Measurements from ENCODE around the gene OPA1. TPM values are rescaled to one million over a fixed set of nuclear protein-coding genes. Genes with fewer than 3 reads are reported as not detected.

OPA1 gene
- total RNA-seq, 1 donor from 2014 or later: 84.9 TPM

DNA sequence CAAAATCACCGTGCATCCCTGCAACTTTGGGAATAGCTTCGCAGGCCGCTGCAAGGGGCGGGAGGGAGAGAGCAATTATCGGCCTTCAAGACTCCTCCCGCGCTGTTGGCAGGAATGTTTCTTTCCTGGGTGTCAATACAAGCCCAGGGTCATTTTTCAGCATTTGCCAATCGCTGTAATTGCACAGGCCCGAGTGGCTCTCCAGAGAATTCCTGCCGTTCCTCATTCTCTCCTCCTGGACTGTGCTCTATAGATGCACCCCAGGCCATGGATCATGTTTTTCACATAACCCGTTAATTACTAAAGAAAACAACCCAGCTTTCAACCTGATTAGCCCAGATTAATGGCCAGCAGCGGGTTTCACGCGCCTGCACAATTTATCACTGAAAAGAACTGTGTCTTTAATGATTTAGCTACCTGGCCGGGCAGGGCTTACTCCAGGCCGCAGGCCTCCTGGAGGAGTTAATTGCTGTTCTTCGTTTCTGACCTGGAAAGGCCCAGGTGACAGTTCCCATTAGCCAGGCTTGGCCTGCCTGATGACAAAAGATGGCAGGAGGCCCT, 144.3 kb downstream of the OPA1 start:
- no peak for DNase-seq (ENCODE audit: low spot score)

- no peak for DNase-seq (ENCODE audit: low spot score)
These were observed 149.6 kb downstream of the OPA1 start for GRCh38 chr3:193742628-193743027.

DNA sequence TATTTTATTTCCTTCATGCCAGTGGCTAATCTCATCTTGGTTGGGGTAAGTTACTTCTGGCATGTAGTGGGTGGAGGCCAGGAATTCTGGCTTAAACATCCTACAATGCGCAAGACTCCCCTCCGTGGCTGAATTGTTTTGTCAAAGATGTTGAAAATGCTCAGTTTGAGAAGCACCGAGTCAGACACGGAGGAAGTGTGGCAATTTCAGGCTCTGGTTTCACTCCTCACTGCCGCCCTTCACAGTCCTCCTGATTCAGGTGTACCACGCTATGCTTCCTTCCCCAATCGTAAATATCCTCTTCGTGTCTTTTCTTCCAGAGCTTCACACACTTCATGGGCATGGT, 150.7 kb downstream of the OPA1 start:
- no peak for DNase-seq (ENCODE audit: low spot score)

- no peak for DNase-seq (ENCODE audit: low spot score)
These were observed 151.2 kb downstream of the OPA1 start for GRCh38 chr3:193744048-193744821.

- no peak for DNase-seq (ENCODE audit: low spot score)
These were observed 152.0 kb downstream of the OPA1 start for GRCh38 chr3:193744822-193745684.

DNA sequence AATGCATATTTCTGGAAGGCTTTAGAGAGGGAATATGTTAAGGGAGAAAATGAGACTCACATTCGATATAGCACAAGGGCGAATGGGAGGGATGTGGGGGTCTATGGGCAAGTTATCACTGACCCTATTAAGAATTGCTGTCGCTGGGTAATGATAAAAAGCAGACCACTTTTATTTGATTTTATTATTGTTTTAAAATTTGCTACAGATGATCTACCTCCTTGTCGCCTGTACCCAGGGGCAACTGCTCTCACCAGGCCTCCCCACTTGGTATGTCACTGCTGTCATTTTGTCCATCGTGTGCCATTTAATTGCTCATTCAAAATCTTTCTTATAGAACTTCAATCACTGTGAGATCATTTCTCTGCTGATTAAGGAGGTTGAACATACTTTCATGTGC, 153.8 kb downstream of the OPA1 start:
- DNase-seq (ENCODE audit: low spot score): no peak

Other genes with a start within 250 kb of the OPA1 start
- gene ATP13A5, start 214.5 kb upstream of the OPA1 start, total RNA-seq: not detected
- gene ATP13A4, start 38.3 kb upstream of the OPA1 start, total RNA-seq: 2.1 TPM

All from ureter (tissue), 1 donor.